CD4-positive, alpha-beta T cell treated with Interleukin-21 for 1 hour (primary cell): ENCODE measurements around the gene BRF1.

ENCODE experiments used
- DNase-seq: peaks from one replicate; pipeline ENCODE4 v3.0.0-alpha.2; 2020

BRF1 gene

GRCh38 chr14:105187935-105188524 is 112.8 kb downstream of the BRF1 start:
- no peak for DNase-seq

- DNase-seq = no peak
Observed at GRCh38 chr14:105187116-105187515, 113.7 kb downstream of the BRF1 start.

GRCh38 chr14:105185973-105186372 is 114.8 kb downstream of the BRF1 start:
- no peak for DNase-seq

- no peak for DNase-seq
Observed at GRCh38 chr14:105185001-105185400, 115.8 kb downstream of the BRF1 start.

GRCh38 chr14:105184461-105184860 is 116.3 kb downstream of the BRF1 start:
- DNase-seq = no peak

GRCh38 chr14:105182296-105183020 is 118.3 kb downstream of the BRF1 start:
- DNase-seq = no peak

- no peak for DNase-seq
Observed at GRCh38 chr14:105181549-105182295, 119.1 kb downstream of the BRF1 start.

GRCh38 chr14:105180592-105181548 is 119.9 kb downstream of the BRF1 start, which contains the start of gene NUDT14:
Gene NUDT14 (minus strand): TSS chr14:105181312. CDS start chr14:105181209, 103 bp downstream.
- DNase-seq = peak; percentile 93

- DNase-seq = no peak
Observed at GRCh38 chr14:105179191-105179590, 121.6 kb downstream of the BRF1 start.

- DNase-seq = no peak
Observed at GRCh38 chr14:105178868-105179140, 122.0 kb downstream of the BRF1 start.

- DNase-seq = no peak
Observed at GRCh38 chr14:105178069-105178867, 122.5 kb downstream of the BRF1 start.

GRCh38 chr14:105177082-105177481 is 123.7 kb downstream of the BRF1 start:
- DNase-seq = no peak

GRCh38 chr14:105176513-105176912 is 124.3 kb downstream of the BRF1 start:
- DNase-seq = no peak

GRCh38 chr14:105173901-105174894 is 126.6 kb downstream of the BRF1 start:
- peak; percentile 61 for DNase-seq

- no peak for DNase-seq
Observed at GRCh38 chr14:105173145-105173544, 127.7 kb downstream of the BRF1 start.

GRCh38 chr14:105172476-105172875 is 128.3 kb downstream of the BRF1 start:
- no peak for DNase-seq

GRCh38 chr14:105171004-105171673 is 129.7 kb downstream of the BRF1 start:
- DNase-seq = no peak

GRCh38 chr14:105169776-105170655 is 130.8 kb downstream of the BRF1 start:
- DNase-seq = no peak

GRCh38 chr14:105168979-105169507 is 131.8 kb downstream of the BRF1 start:
- DNase-seq = peak; percentile 32
